Measurements from ENCODE around the gene SPP2.

Gene SPP2

DNA sequence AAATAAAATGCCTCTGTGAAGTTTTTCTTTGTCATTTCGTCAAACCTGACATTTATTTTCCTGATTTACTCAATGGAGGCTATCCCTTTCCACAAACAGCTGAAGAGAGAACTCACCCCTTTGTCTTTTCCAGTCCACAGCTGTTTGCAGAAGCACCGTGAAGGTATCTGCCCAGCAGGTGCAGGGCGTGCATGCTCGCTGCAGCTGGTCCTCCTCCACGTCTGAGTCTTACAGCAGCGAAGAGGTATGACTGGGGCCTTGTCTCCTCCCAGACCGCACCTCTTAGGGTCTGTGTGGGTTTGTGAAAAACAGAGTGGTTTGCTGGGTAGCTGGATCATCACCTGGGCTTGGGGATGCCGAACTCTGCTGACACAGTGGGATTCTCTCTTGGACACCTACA lies 9.7 kb downstream of the SPP2 start:
- DNase-seq (ENCODE audit: insufficient read length, low spot score), result no peak
- FAIRE-seq, result no peak
- TF ChIP-seq POLR2A (IDR thresholded peaks at IDR 0.05; ENCODE audit: low read depth, low read length), result no peak

DNA sequence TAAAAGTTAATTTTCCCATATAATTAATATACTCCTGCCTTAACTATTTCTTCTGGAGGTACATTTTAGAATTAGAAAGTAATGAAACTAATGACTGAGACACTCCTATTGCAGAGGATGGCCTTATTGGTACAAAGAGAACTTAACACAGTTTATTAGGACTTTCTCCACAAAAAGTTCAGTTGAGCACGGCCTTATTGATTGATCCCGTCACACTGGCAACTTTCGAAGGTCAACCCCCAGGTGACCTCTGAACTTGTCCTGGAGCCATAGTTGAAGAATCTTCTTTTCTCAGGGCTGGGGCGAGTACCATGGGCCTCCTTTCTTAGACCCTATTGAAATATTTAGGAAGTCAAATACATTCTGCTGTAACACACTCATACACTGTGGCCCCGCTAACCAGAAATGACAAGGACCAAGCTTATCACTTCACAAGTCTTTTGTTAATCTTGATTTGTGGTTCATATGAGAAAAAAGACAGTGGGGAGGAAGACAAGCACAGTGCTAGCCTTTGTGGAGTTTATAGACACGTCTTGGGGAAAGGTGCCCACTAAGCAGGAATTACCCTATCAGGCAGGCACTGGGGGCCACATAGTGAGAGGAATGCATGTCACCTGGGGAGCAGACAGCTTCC lies 11.2 kb downstream of the SPP2 start:
- TF ChIP-seq POLR2A (IDR thresholded peaks at IDR 0.05; ENCODE audit: low read depth, low read length), result no peak
- DNase-seq (ENCODE audit: insufficient read length, low spot score) (no peak), FAIRE-seq (no peak)

- no peak for DNase-seq (ENCODE audit: insufficient read length, low spot score)
- no peak for TF ChIP-seq POLR2A (IDR thresholded peaks at IDR 0.05; ENCODE audit: low read depth, low read length)
- FAIRE-seq, result no peak
These were observed 16.1 kb downstream of the SPP2 start for GRCh38 chr2:234066587-234066986.

- DNase-seq (ENCODE audit: insufficient read length, low spot score) (no peak), FAIRE-seq (no peak)
- no peak for TF ChIP-seq POLR2A (IDR thresholded peaks at IDR 0.05; ENCODE audit: low read depth, low read length)
These were observed 21.2 kb downstream of the SPP2 start for GRCh38 chr2:234071664-234072063.

DNA sequence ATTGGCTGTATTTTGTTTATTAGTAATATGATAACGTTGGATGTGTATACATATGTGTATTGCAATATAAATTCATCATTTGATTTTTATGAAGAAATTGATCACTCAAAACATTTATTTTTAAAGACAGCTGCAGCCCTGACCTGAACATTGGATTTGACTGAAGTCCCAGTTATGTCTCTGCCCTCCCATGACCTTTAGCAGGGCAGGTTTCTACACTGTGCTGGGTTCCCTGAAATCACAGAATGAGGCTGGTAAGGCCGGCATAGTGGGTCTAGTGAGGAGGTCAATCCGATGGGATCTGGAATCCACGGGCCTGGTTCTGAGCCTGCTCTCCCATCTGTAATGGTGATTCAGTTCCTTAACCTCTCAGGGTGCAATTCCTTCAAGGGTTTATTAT lies 22.0 kb downstream of the SPP2 start:
- TF ChIP-seq POLR2A (IDR thresholded peaks at IDR 0.05; ENCODE audit: low read depth, low read length), result no peak
- DNase-seq (ENCODE audit: insufficient read length, low spot score) (no peak), FAIRE-seq (no peak)

DNA sequence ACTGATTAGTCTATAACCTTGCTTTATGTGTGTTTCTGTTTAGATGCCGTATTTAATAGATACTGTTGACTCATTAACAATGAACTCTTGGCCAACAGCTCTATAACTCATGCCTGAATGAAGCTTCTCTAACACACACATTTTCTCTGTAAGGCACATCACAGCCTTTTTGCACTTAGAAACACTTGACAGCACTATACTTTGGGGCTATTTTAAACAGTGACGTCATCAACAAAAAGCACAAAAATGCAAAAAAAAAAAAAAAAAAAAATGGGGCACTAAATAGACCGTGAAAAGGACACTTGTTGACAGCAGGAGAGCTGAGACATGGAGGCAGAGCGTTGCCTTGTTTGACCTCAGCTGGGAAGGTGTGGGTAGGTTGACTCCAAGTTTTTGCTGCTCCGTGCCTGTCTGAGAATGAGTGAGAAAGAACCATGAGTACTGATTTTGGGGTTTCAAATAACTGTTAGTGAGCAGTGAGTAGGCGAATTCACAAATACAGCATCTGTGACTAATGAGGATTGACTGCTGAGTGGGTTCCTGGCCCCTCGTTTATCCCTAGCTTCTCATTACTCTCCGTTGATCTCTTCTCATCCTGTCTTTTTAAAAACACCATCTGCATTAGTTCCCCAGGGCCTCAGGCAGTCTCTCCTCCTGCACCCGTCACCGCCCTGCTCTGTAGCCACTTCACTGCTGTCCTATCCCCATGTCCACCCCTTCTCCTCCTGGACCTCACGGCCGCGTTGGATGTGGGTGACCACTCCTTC lies 24.4 kb downstream of the SPP2 start:
- no peak for TF ChIP-seq POLR2A (IDR thresholded peaks at IDR 0.05; ENCODE audit: low read depth, low read length)
- DNase-seq (ENCODE audit: insufficient read length, low spot score), result no peak
- FAIRE-seq, result no peak

- no peak for FAIRE-seq
- TF ChIP-seq POLR2A (IDR thresholded peaks at IDR 0.05; ENCODE audit: low read depth, low read length), result no peak
These were observed 25.0 kb downstream of the SPP2 start for GRCh38 chr2:234075518-234075915.

DNA sequence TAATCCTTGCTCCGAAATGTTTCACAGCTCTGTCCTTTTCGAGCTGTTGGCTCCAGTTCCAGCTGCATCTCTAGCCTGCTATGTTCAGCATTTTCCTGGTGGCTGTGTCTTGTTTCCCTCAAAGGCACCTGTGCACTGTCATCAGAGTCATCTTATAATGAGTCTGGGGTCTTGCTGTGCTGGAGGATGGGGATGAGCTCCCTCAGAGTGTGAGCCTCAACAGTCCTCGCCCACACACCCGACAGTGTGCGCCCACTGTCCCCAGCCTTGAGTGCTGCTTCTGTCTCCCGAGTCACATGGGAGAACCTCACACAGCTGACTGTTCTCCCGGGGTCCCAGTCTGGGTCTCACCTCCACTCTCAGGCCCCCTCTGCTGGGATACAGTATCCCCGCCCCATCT lies 25.4 kb downstream of the SPP2 start:
- DNase-seq (ENCODE audit: insufficient read length, low spot score), result no peak
- TF ChIP-seq POLR2A (IDR thresholded peaks at IDR 0.05; ENCODE audit: low read depth, low read length), result no peak
- FAIRE-seq, result no peak

More at GRCh38 chr2:234075518-234075915, 25.0 kb downstream of the SPP2 start:
- DNase-seq (ENCODE audit: insufficient read length, low spot score), result no peak

- DNase-seq (ENCODE audit: insufficient read length, low spot score), result no peak
- no peak for TF ChIP-seq POLR2A (IDR thresholded peaks at IDR 0.05; ENCODE audit: low read depth, low read length)
- no peak for FAIRE-seq
These were observed 25.9 kb downstream of the SPP2 start for GRCh38 chr2:234076451-234076850.

DNA sequence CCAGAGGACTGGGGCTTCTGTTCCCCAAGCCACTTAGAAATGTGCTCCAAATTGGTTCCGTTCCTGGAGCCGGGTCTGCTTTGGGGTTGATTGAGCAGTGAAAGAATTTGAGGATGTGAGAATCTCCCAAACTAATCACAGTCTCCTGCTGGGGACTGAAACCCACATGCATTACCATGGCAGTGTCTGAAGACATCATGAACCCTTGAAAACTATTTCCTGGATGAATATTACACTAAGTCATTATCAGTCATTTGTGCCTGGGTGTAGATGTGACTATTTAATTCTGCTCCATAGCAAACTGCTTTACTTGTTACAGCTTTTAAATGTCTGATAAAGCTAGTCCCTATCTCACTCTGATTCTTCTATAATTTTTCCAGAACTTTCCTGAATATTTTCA lies 27.6 kb downstream of the SPP2 start:
- FAIRE-seq (no peak), DNase-seq (ENCODE audit: insufficient read length, low spot score) (no peak)
- no peak for TF ChIP-seq POLR2A (IDR thresholded peaks at IDR 0.05; ENCODE audit: low read depth, low read length)

- no peak for TF ChIP-seq POLR2A (IDR thresholded peaks at IDR 0.05; ENCODE audit: low read depth, low read length)
- DNase-seq (ENCODE audit: insufficient read length, low spot score), result no peak
- FAIRE-seq, result no peak
These were observed 31.7 kb downstream of the SPP2 start for GRCh38 chr2:234081970-234082822.

- no peak for DNase-seq (ENCODE audit: insufficient read length, low spot score)
- TF ChIP-seq POLR2A (IDR thresholded peaks at IDR 0.05; ENCODE audit: low read depth, low read length), result no peak
- FAIRE-seq, result no peak
These were observed 33.3 kb downstream of the SPP2 start for GRCh38 chr2:234083572-234084348.

DNA sequence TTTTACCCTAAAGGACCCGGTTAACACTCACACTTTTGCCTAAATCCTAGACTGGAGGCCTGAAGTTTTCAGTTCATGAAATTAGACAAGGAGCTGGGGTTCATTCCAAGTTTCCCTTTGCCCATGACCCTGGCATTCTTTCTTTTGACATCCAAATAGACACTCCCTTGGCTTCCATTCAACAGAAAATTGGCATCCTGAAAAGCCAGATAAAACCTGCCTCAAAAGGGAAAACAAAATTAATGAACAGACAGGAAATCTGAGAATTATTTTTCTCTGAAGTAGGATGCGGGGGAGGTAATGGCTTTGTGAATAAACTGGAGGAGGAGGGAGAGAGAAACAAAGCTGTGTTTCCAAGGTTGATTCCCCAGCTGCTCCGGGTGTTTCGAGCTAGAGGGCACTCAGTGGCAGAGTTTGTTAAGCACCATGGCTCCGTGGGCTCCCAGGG lies 41.0 kb downstream of the SPP2 start:
- FAIRE-seq, result no peak
- no peak for TF ChIP-seq POLR2A (IDR thresholded peaks at IDR 0.05; ENCODE audit: low read depth, low read length)
- no peak for DNase-seq (ENCODE audit: insufficient read length, low spot score)

Measured in H54 (cell line).